GM23338 (cell line): Measurements from ENCODE around the gene ATAD3B. TPM values are rescaled to one million over a fixed set of nuclear protein-coding genes. Genes with fewer than 3 reads are reported as not detected.
"Not testable (repeated sequence)": the region's sequence is repeated elsewhere in the genome, so short reads cannot be mapped to it uniquely, and the experiment has no call there.

Source experiments
- ATAC-seq: fragments of 200-7000 bp; cut with Tn5 transposase; 3 replicates; pipeline ENCODE4 v1.9.1; 2020
- DNase-seq: peaks from one replicate; pipeline ENCODE4 v3.0.0-alpha.2; 2015; ENCODE audit warnings: low spot score
- H2AFZ ChIP-seq: fragments of 200-600 bp; sonication (generic); 2 replicates; pipeline ENCODE4 v1.8.0; 2016; ENCODE audit warnings: antibody characterized with exemption, mild to moderate bottlenecking, moderate library complexity
- H3F3A ChIP-seq: fragments of 200-600 bp; sonication (generic); replicated peaks from 2 replicates; pipeline ENCODE4 v1.8.0; 2017; ENCODE audit warnings: antibody characterized with exemption, mixed run types, low read depth
- H3K27ac ChIP-seq: fragments of 200-600 bp; sonication (generic); 2 replicates; pipeline ENCODE4 v1.6.1; 2016; ENCODE audit warnings: low read depth
- H3K27me3 ChIP-seq: fragments of 200-600 bp; sonication (generic); 2 replicates; pipeline ENCODE4 v1.8.0; 2016; ENCODE audit warnings: mild to moderate bottlenecking, mixed run types, moderate library complexity; ENCODE audit not compliant: insufficient read depth
- H3K36me3 ChIP-seq: fragments of 200-600 bp; sonication (generic); 2 replicates; pipeline ENCODE4 v1.8.0; 2016; ENCODE audit warnings: mild to moderate bottlenecking; ENCODE audit not compliant: insufficient read depth
- H3K4me1 ChIP-seq: fragments of 200-600 bp; sonication (generic); 2 replicates; pipeline ENCODE4 v1.8.0; 2016; ENCODE audit warnings: mild to moderate bottlenecking, moderate library complexity; ENCODE audit not compliant: insufficient read depth
- H3K4me2 ChIP-seq: fragments of 200-600 bp; sonication (generic); 2 replicates; pipeline ENCODE4 v1.7.1; 2017; ENCODE audit warnings: mixed run types
- H3K4me3 ChIP-seq: fragments of 200-600 bp; sonication (generic); 2 replicates; pipeline ENCODE4 v1.6.1; 2016; ENCODE audit warnings: mixed run types
- H3K79me2 ChIP-seq: fragments of 200-600 bp; sonication (generic); replicated peaks from 2 replicates; pipeline ENCODE4 v1.8.0; 2017; ENCODE audit warnings: mild to moderate bottlenecking; ENCODE audit not compliant: insufficient read depth
- H3K9me2 ChIP-seq: fragments of 200-600 bp; sonication (generic); 2 replicates; pipeline ENCODE4 v1.8.0; 2017; ENCODE audit not compliant: insufficient read depth
- H4K20me1 ChIP-seq: fragments of 200-600 bp; sonication (generic); replicated peaks from 2 replicates; pipeline ENCODE4 v1.8.0; 2017; ENCODE audit warnings: mild to moderate bottlenecking; ENCODE audit not compliant: insufficient read depth
- H3K27ac Mint-ChIP-seq: 2 replicates; pipeline ENCODE4 v1.8.0; 2020; ENCODE audit warnings: inconsistent platforms, mild to moderate bottlenecking, moderate library complexity, mixed read lengths
- H3K27me3 Mint-ChIP-seq: 3 replicates; pipeline ENCODE4 v1.8.0; 2022; ENCODE audit warnings: low read depth, mild to moderate bottlenecking, moderate library complexity, mixed read lengths, inconsistent platforms; ENCODE audit not compliant: insufficient read depth, poor library complexity
- H3K36me3 Mint-ChIP-seq: 3 replicates; pipeline ENCODE4 v1.8.0; 2021; ENCODE audit warnings: low read depth, mild to moderate bottlenecking, inconsistent platforms, moderate library complexity, mixed read lengths
- H3K4me1 Mint-ChIP-seq: 3 replicates; pipeline ENCODE4 v1.8.0; 2020; ENCODE audit warnings: mild to moderate bottlenecking, inconsistent platforms, mixed read lengths
- H3K4me3 Mint-ChIP-seq: 3 replicates; pipeline ENCODE4 v1.8.0; 2021; ENCODE audit warnings: moderate library complexity, mild to moderate bottlenecking, inconsistent platforms, mixed read lengths
- H3K9me3 Mint-ChIP-seq: 3 replicates; pipeline ENCODE4 v1.8.0; 2020; ENCODE audit warnings: moderate library complexity, mild to moderate bottlenecking, inconsistent platforms, mixed read lengths
- EZH2 ChIP-seq: fragments of 200-600 bp; sonication (generic); IDR thresholded peaks from one replicate; pipeline ENCODE4 v1.8.0; 2017; ENCODE audit warnings: antibody characterized with exemption, mild to moderate bottlenecking, low read depth; ENCODE audit not compliant: unreplicated experiment
- EZH2phosphoT487 ChIP-seq: fragments of 200-600 bp; sonication (generic); IDR thresholded peaks from one replicate; pipeline ENCODE4 v1.8.1; 2018; ENCODE audit warnings: antibody characterized with exemption; ENCODE audit not compliant: unreplicated experiment
- JUNB ChIP-seq: IDR thresholded peaks from one replicate; pipeline ENCODE4 v1.6.1; 2016; ENCODE audit warnings: antibody characterized with exemption; ENCODE audit not compliant: unreplicated experiment
- NANOG ChIP-seq: IDR thresholded peaks from 2 replicates; pipeline ENCODE4 v1.6.1; 2016; ENCODE audit warnings: antibody characterized with exemption, borderline replicate concordance
- POLR2AphosphoS5 ChIP-seq: IDR thresholded peaks from 2 replicates; pipeline ENCODE4 v1.6.1; 2016; ENCODE audit warnings: antibody characterized with exemption, low read depth
- STAT1 ChIP-seq: IDR thresholded peaks from one replicate; pipeline ENCODE4 v1.6.1; 2016; ENCODE audit warnings: antibody characterized with exemption; ENCODE audit not compliant: unreplicated experiment
- ZNF114 ChIP-seq: fragments of 250-450 bp; sonication (Bioruptor Pico); IDR thresholded peaks from 2 replicates; pipeline ENCODE4 v1.5.0; 2020; ENCODE audit warnings: mild to moderate bottlenecking, moderate library complexity
- ZNF331 ChIP-seq: fragments of 250-450 bp; sonication (Bioruptor Pico); IDR thresholded peaks from 2 replicates; pipeline ENCODE4 v1.5.0; 2020; ENCODE audit warnings: low read depth, mild to moderate bottlenecking, moderate library complexity
- polyA plus RNA-seq: library from polyadenylated mRNA; unstranded; fragments of >200 nt; fragmentation: Nextera tagmentation; extraction: Ambion mirVana; gene quantifications from 2 replicates; pipeline ENCODE4 v1.2.1, GENCODE V29; 2016
- total RNA-seq: library from RNA; depleted of rRNA; stranded (reverse); fragments of >200 nt; shearing (Covaris generic); gene quantifications from 2 replicates; pipeline ENCODE4 v1.2.3, GENCODE V29; 2014
- TF ChIP-seq, protein P1 (sequence below): IDR thresholded peaks from one replicate; pipeline ENCODE4 v1.6.1; 2018; ENCODE audit warnings: antibody characterized with exemption; ENCODE audit not compliant: unreplicated experiment
- TF ChIP-seq, protein P2 (sequence below), 2 experiments: fragments of 200-600 bp in 1 of 2; sonication (generic) in 1 of 2; conservative IDR thresholded peaks; 2 replicates each; pipeline versions ENCODE4 v1.5.1 to v1.6.1; 2016 to 2017; ENCODE audit warnings: antibody characterized with exemption in 2 of 2, low read depth in 2 of 2, mild to moderate bottlenecking in 2 of 2, moderate library complexity in 1 of 2
- TF ChIP-seq, protein P3 (sequence below): IDR thresholded peaks from 2 replicates; pipeline ENCODE4 v1.6.1; 2016; ENCODE audit warnings: antibody characterized with exemption

The ATAD3B gene
- total and polyA plus RNA-seq, 2 experiments from 2014 or later, result 37.8 to 63.4 TPM

DNA sequence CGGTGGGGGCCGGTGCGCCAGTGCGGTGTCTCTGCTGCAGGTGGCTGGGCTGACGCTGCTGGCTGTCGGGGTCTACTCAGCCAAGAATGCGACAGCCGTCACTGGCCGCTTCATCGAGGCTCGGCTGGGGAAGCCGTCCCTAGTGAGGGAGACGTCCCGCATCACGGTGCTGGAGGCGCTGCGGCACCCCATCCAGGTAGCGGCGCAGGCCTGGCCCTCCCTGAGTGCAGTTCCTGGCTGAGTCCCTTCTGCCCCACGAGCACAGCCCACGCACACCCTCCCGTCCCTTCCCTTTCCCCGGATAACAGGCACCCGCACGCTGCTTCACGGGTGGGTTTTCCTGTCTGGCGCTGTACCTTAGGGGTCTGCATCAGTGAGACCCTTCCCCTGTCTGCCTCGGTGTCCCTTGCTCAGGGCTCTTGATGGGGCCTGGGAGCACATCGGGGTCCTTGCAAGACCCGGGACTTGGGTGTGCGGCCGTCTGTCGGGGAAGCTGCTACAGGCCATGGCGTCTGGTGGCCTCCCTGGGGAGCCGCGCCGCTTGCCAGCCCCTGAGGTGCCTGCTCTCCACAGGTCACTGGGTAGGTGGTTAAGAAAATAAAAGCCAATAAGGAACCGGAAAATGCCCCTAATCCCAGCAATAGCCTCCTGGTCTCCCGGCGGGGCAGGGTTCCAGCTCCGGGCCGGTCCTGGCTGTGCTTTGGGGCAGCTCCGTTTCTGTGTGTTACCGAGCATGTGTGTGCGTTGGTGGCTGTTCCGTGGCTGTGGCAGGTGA, 13.6 kb downstream of the ATAD3B start:
- H3K4me1 ChIP-seq, H3K27ac Mint-ChIP-seq, H3K27ac ChIP-seq, H4K20me1 ChIP-seq, H2AFZ ChIP-seq, H3K79me2 ChIP-seq, ATAC-seq, DNase-seq, H3K9me2 ChIP-seq, H3K4me3 Mint-ChIP-seq, H3K27me3 Mint-ChIP-seq, H3K9me3 Mint-ChIP-seq, H3K4me1 Mint-ChIP-seq, H3K4me2 ChIP-seq, H3K4me3 ChIP-seq, H3F3A ChIP-seq, H3K27me3 ChIP-seq: not testable (repeated sequence)
- H3K36me3 Mint-ChIP-seq, result peaks cover 68% of the 10 kb centered on the region
- peaks cover 20% of the 10 kb centered on the region for H3K36me3 ChIP-seq

DNA sequence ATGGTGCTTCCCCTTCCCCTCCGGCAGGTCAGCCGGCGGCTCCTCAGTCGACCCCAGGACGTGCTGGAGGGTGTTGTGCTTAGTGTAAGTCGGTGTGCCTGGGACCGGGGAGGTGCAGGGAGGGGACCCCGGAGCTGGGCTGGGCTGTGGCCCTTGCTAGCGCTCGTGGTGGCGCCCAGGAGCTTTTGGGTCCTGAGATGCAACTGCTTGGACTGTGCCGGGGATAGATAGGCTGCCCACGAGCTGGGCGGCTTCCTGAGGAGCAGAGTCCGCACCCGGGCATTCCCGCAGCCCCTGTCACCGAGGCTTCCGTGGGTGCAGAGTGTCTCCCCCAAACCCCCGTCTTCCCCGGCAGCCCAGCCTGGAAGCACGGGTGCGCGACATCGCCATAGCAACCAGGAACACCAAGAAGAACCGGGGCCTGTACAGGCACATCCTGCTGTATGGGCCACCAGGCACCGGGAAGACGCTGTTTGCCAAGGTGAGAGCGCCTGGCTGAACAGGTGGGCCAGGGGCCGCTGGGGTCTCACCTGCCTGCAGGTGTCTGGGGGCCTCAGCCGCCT, 14.3 kb downstream of the ATAD3B start:
- not testable (repeated sequence) for H3K79me2 ChIP-seq, H3K9me3 Mint-ChIP-seq, H3K27ac ChIP-seq, H3F3A ChIP-seq, H3K4me2 ChIP-seq, H2AFZ ChIP-seq, H3K4me1 Mint-ChIP-seq, H3K4me1 ChIP-seq, DNase-seq, H3K27me3 Mint-ChIP-seq, H3K9me2 ChIP-seq, H3K4me3 Mint-ChIP-seq, H4K20me1 ChIP-seq, H3K27ac Mint-ChIP-seq, H3K4me3 ChIP-seq, H3K27me3 ChIP-seq, ATAC-seq
- H3K36me3 Mint-ChIP-seq, result peaks cover 68% of the 10 kb centered on the region
- peaks cover 22% of the 10 kb centered on the region for H3K36me3 ChIP-seq

DNA sequence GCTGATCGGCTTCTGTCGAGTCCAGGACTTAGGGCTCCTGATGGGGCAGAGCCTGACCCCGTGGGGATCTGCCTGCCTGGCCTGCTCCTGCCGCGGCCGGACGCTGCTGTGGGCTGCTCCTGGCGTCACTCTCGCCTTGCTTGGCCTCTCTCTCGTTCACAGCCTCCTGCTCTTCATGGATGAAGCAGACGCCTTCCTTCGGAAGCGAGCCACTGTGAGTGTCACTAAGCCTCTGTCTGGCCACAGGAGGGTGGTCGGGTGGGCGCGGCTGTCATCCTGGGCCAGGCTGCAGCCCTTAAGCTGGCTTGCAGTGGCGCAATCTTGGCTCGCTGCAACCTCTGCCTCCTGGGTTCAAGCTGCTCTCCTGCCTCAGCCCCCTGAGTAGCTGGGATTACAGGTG, 16.1 kb downstream of the ATAD3B start:
- Histone ChIP-seq H3K27ac (no peak overlapping the region), H3K4me3 (no peak overlapping the region)
- no peak for DNase-seq
- TF ChIP-seq EZH2 (no peak), STAT1 (no peak), EZH2phosphoT487 (no peak), NANOG (no peak), POLR2AphosphoS5 (no peak), JUNB (no peak), ZNF114 (CRISPR knock-in tag) (no peak), ZNF331 (CRISPR knock-in tag) (no peak)
- TF ChIP-seq, protein P1, sequence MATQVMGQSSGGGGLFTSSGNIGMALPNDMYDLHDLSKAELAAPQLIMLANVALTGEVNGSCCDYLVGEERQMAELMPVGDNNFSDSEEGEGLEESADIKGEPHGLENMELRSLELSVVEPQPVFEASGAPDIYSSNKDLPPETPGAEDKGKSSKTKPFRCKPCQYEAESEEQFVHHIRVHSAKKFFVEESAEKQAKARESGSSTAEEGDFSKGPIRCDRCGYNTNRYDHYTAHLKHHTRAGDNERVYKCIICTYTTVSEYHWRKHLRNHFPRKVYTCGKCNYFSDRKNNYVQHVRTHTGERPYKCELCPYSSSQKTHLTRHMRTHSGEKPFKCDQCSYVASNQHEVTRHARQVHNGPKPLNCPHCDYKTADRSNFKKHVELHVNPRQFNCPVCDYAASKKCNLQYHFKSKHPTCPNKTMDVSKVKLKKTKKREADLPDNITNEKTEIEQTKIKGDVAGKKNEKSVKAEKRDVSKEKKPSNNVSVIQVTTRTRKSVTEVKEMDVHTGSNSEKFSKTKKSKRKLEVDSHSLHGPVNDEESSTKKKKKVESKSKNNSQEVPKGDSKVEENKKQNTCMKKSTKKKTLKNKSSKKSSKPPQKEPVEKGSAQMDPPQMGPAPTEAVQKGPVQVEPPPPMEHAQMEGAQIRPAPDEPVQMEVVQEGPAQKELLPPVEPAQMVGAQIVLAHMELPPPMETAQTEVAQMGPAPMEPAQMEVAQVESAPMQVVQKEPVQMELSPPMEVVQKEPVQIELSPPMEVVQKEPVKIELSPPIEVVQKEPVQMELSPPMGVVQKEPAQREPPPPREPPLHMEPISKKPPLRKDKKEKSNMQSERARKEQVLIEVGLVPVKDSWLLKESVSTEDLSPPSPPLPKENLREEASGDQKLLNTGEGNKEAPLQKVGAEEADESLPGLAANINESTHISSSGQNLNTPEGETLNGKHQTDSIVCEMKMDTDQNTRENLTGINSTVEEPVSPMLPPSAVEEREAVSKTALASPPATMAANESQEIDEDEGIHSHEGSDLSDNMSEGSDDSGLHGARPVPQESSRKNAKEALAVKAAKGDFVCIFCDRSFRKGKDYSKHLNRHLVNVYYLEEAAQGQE, result no peak
- TF ChIP-seq, protein P2, sequence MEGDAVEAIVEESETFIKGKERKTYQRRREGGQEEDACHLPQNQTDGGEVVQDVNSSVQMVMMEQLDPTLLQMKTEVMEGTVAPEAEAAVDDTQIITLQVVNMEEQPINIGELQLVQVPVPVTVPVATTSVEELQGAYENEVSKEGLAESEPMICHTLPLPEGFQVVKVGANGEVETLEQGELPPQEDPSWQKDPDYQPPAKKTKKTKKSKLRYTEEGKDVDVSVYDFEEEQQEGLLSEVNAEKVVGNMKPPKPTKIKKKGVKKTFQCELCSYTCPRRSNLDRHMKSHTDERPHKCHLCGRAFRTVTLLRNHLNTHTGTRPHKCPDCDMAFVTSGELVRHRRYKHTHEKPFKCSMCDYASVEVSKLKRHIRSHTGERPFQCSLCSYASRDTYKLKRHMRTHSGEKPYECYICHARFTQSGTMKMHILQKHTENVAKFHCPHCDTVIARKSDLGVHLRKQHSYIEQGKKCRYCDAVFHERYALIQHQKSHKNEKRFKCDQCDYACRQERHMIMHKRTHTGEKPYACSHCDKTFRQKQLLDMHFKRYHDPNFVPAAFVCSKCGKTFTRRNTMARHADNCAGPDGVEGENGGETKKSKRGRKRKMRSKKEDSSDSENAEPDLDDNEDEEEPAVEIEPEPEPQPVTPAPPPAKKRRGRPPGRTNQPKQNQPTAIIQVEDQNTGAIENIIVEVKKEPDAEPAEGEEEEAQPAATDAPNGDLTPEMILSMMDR (conservative IDR thresholded peaks at IDR 0.05; ENCODE audit: low read depth in 2 of 2), result no peak
- TF ChIP-seq, protein P3, sequence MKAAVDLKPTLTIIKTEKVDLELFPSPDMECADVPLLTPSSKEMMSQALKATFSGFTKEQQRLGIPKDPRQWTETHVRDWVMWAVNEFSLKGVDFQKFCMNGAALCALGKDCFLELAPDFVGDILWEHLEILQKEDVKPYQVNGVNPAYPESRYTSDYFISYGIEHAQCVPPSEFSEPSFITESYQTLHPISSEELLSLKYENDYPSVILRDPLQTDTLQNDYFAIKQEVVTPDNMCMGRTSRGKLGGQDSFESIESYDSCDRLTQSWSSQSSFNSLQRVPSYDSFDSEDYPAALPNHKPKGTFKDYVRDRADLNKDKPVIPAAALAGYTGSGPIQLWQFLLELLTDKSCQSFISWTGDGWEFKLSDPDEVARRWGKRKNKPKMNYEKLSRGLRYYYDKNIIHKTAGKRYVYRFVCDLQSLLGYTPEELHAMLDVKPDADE, result no peak

More for the DNA sequence above, 16.1 kb downstream of the ATAD3B start:
- H3K4me1 ChIP-seq, result no peaks in the 10 kb centered on the region
- 0 out of 2 replicates have a peak, but pooled peaks cover 3% of the 10 kb centered on the region for H4K20me1 ChIP-seq
- H3K27me3 ChIP-seq, result no peaks in the 10 kb centered on the region
- Mint-ChIP-seq H3K27ac (no peak overlapping the region), H3K36me3 (peaks cover 74% of the 10 kb centered on the region), H3K4me1 (no peaks in the 10 kb centered on the region), H3K9me3 (no peaks in the 10 kb centered on the region; the same call in 2 of the 3 replicates), H3K4me3 (no peak overlapping the region), H3K27me3 (peaks cover 2% of the 10 kb centered on the region)
- peaks cover 21% of the 10 kb centered on the region for H3K36me3 ChIP-seq
- 0 out of 2 replicates have a peak, but pooled peaks cover 11% of the 10 kb centered on the region for H3F3A ChIP-seq
- ATAC-seq, result no peak
- no peaks in the 10 kb centered on the region for H3K79me2 ChIP-seq
- no peaks in the 10 kb centered on the region for H3K9me2 ChIP-seq
- H3K4me2 ChIP-seq, result no peak overlapping the region
- H2AFZ ChIP-seq, result no peak overlapping the region
